Activated CD4-positive, alpha-beta T cell treated with anti-CD3 and anti-CD28 coated beads, Interleukin-2, amount 50 U/mL, for 24 hours (primary cell): ENCODE measurements around the gene PROK1.

Experiments used
- DNase-seq, 2 donors: peaks; one replicate each; pipeline ENCODE4 v3.0.0-alpha.2; 2020; ENCODE audit warnings: low read depth in 1 of 2, low spot score in 1 of 2

PROK1 gene

DNA sequence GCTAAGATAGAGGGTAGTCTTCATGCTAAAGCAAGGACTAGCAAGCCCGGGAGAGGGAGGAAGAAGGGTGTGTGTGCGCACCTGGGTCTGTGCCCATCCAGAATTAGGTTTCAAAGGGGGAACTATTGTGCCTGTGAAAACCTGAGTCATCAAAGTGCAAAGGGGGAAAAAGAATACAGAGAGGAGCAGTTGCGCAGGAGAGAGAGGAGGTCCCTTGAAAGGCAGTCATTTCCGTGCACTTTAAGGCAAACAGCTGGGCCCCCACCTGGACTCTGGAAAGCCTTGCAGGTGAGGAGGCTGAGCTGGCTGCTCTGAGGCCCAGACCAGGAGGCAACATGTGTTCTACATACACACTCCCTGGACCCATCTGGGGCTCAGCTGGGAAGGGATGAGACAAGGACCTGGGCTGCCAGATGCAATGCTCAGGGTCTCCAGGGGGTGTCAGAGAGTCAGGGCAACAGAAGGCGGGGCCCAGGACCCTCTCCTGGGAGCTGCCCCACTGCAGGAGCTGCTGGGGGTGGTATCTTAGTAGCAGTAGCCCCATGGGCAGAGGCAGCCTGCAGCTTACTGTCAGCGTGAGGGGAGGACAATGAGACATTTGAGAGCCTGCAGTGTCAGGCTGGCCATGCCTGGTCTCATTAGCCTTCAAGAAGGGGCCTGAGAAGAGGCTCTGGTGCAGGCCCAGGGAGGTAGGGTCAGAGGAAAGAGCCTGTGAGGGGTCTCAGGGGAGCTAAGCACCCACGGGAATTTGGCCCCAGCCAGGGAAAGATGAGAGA lies 14.3 kb downstream of the PROK1 start:
- no peak for DNase-seq

GRCh38 chr1:110465814-110466380 lies 14.9 kb downstream of the PROK1 start:
- DNase-seq, result no peak

GRCh38 chr1:110466646-110467280 lies 15.8 kb downstream of the PROK1 start:
- no peak for DNase-seq

DNA sequence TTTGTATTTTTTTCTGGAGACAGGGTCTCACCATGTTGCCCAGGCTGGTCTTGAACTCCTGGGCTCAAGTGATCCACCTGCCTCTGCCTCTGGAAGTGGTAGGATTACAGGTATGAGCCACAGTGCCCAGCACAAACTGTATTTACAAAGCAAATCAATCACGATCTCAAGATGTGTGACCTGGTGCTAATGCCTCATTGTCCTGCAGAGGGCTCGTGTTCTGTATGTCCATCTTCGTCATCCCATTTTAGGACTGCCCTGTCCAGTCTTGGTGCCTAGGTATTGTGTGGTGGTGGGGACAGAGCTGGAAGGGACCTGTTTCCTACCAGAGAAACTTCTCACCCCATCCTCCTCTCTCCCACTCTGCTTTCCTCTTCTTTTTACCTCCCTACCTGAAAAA lies 20.2 kb downstream of the PROK1 start:
- no peak for DNase-seq

- DNase-seq, result no peak
These were observed 21.6 kb downstream of the PROK1 start for GRCh38 chr1:110472546-110472945.

- DNase-seq, result no peak
These were observed 23.5 kb downstream of the PROK1 start for GRCh38 chr1:110474444-110474843.

DNA sequence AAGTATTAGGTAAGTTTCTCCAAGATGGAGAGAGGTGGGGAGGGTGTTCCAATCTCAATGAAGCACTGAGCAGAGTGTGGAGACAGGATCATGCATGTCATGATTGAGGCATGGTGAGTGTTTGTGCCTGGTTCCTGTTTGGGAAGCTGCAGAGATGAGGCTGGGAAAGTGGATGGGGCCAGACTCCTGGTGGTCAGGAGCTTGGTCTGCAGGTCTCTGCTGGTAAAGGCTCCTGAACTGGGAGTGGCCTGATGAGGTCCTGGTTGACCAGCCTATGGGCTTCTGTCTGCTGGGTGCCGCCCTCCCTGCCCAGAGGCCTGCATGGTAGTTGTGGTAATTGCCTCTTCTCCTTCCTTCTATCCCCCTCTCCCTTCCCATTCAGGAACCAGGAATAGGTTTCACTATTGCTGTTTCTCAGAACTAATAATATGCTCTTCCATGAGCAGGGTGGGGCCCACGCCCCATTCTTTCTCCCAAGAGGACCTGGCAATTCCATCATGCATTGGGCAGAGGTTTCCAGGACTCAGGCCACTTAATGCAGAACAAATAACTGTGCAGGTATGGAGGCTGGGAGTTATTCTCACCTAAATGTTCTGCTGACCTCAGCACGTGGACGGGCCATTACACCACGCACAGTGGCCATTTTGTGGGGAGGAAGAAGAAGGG lies 24.5 kb downstream of the PROK1 start:
- DNase-seq, result no peak

DNA sequence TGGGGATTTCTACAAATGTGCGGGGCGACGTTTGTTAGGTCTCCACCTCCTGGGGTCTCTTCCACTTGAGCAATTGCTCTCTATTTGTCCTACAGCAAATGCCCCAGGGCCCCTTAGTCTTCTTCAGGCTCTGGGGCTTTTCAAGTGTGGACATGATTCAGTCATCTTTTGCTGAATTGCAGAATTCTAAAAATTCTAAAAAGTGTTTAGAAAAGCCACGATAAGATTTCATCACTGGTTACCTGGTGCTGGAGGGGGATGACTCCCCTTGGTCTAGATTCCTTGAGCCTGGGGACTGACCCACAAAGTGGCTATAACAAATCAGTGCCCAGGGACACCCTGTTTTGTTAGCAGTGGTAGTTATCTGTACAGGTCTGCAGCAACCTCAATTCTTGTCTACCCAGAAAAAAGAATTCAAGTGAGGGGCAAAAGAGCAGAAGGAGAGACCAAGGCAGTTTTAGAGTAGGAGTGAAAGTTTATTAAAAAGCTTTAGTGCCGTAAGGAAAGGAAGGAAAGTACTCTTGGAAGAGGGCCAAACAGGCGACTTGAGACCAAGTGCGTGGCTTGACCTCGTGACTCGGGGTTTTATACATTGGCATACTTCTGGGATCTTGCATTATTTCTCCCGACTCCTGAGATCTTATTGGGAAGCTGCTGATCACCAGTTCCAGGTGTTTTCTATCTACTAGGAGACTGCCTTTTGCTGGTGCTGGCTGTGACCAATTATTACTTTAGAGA lies 25.2 kb downstream of the PROK1 start:
- no peak for DNase-seq

DNA sequence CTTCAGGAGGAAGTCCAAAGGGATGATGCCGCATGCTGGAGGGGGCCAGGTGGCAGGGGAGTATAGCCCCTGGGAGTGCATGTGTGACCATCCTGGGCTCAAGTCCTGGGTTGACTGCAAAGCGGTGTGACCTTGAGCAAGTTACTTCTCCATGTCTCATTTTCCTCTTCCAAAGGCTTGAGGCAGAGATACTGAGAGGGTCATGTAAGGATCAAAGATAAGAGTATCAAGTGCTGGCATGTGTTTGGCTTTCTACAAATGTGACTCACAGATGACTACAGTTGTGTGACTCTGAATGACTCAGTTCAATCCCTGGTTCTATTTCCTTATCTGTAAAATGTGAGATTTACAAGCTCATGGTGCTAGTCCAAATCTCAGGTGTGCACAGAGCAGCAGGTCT lies 26.1 kb downstream of the PROK1 start:
- DNase-seq, result no peak

DNA sequence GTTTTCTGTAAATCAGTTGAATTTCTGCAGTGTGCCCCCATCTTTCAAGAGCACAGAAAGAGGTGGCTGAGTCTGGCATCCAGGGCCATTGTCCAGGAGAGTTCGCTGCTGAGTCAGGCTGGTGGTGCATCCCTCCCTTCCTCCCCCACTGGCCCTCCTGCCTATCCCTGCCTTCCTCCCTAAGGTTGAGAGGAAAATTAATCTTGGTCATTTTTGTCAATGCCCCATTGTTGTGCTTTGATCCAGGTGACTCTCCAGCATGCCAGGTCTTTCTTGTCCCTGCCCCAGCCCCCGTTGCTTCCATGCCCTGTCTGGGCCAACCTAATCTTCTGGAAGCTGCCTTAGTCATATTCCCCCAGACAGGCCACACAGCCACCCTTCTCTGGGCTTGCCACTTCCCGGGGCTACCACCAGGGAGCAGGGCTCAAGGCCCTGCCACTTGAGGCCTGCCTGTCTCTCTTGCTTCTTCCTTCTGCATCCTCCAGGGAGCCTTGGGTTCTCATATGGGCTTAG lies 26.6 kb downstream of the PROK1 start:
- no peak for DNase-seq

DNA sequence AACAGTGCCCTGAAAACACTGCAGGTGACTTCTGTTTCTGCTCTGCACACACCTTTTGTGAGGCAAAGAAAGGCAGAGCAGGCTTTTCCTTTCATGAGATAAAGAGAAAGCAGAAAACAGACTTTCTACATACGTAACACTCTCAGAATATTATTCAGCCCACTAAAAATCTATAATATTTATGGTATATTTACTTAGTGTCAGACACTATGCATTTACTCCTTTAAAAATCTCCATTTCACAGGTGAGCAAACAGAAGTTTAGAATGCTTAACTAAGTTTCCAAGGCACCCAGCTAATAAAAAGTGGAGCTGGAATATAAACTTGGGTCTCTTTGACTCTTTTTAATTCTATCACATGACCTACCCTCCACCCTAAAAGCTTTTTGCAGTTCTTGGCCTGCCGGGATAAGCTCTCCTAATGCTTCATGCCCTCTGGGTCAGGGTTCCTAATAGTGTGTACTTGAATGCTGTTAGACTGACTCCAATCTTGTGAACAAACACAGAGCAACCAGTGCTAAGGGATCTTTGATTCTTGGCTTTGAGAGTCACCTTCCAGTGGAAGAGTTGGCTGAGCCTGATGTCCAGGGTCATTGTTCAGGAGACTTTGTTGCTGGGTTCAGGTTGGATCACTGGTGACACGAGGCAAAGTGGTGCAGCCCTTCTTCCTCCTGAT lies 27.2 kb downstream of the PROK1 start:
- DNase-seq, result no peak

DNA sequence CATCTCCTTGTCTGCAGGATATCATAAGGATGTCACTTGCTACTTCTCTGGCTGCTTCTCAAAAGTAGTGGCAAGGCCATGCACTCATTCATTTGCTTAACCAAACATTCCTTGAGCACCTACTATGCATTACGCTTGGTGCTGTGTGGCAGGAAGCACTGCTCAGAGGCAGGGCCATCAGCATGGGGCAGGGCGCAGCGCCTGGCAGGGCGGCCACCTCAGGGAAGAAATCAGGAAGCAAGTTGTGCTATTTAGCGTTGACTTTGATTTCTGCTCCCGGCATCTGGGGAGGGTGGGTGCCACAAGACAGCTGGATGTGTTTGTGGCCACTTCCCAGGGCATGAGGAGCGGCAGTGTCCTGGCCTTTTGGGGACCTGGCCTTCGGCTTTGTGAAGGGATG lies 27.9 kb downstream of the PROK1 start:
- no peak for DNase-seq

DNA sequence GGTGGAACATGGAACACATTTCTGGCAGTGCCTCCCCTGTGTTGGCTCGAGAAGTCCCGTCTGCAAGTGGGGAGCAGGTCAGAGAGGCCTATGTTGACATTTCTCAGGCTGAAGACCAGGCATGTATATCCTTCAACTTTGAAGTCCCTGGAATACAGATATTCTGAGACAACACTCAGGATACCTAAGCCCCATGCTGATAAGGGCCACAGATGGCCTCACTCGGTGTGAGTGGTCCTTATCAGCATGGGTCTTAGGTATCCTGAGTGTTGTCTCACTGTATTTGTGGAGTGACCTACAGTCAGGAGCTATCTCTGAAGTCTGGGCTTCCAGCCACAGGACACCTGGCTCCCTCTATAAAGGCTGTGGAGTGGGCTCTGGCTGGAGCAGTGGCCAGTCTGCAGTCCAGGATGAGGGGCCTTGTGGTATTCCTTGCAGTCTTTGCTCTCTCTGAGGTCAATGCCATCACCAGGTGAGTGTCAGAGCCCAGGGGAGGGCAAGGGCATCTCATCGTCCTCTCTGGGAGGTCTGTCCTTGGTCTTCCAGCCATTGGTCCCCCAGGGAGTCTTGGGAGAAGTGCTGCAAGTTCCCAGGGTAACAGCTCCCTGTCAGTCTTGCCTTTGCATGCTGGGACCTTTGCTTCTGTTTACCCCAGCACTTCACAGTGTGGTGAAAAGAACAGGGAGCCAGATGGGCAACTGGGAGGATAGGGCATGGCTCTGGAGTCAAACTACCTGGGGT lies 29.6 kb downstream of the PROK1 start:
- DNase-seq, result no peak

DNA sequence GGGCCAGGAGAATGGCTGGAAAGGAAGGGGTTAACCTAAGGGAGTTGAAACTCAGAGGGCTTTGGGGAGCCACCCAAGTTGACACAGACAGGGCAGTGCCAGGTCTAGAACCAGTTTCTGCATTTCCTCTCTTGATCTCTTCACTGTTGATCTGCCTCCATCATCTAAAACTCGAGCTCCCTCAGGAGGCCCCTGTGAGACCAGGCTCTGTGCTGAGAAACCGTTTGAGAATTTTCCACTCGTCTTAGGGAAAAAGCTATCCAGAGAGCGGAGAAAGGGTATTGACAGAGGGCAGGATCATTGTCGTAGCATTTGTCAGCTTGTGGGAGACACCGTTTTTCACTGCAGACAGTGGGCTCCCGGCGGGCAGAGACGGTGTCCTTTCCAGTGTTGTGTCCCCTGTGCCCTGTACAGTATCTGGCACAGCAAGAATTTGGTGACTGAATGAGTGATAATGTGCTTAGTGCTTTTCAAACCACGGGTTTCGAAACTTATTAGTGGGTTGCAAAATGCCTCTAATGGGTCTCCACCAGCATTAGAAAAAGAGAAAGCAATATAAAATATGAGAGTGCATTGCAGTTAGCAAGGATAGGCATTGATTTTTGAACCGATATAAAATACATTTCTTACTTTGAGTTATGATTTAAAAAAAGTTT lies 31.1 kb downstream of the PROK1 start:
- no peak for DNase-seq

DNA sequence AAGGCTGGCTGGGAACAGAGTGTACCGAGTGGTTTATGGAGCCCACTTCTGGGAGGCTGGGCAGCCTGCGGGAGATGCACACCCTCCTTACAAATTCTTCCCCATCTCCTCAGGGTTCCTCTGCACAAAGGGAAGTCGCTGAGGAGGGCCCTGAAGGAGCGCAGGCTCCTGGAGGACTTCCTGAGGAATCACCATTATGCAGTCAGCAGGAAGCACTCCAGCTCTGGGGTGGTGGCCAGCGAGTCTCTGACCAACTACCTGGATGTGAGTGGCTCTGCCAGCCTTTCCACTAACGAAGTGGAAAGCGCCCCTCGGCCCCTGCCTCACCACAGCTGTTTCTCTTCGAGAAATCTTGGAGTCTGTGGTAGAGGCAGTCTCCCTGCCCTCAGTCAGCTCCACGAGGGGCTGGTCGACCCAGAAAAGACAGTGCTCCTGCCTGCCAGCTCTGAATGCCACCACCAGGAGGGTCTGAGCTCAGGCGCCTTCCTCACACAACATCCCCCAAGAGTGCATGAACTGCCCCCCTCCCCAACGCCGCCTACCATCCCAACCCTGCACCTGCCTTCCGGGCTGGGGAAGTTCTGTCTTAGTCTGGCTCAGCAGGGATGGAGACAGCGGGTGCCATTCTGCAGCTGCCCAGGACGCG lies 31.8 kb downstream of the PROK1 start:
- no peak for DNase-seq

GRCh38 chr1:110483308-110483685 lies 32.3 kb downstream of the PROK1 start:
- DNase-seq, result no peak

DNA sequence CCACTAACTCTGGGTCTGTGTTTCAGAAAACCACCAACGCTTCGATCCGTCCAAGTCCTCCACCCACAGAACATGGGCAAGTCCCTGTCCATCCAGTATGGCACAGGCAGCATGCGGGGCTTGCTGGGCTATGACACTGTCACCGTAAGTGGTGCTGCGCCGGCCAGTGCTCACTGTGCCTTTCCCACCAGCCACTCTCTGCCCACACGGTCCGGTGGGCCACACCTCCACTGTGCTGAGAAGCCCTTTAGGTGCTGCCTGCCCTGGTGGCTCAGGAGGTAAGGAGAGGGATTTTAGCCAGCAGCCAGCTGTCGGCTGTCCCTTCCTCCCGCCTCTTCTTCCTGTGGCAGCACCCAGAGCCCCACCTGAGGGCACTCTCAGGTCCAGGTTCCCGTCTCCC lies 33.9 kb downstream of the PROK1 start:
- no peak for DNase-seq

GRCh38 chr1:110485725-110486124 lies 34.8 kb downstream of the PROK1 start:
- no peak for DNase-seq

- DNase-seq, result no peak
These were observed 36.8 kb downstream of the PROK1 start for GRCh38 chr1:110487726-110488125.
